HG02973 (cell line): Measurements from ENCODE around the gene PPIB.
"Not testable (repeated sequence)": the region's sequence is repeated elsewhere in the genome, so short reads cannot be mapped to it uniquely, and the experiment has no call there.

ENCODE experiments used
- ATAC-seq: cut with Tn5 transposase; IDR thresholded peaks from one replicate; pipeline ENCODE4 v1.9.1; 2021; ENCODE audit warnings: moderate library complexity; ENCODE audit not compliant: unreplicated experiment

The PPIB gene

GRCh38 chr15:64141798-64142512, 20.9 kb downstream of the PPIB start:
- no peak for ATAC-seq

GRCh38 chr15:64138331-64138941, 24.4 kb downstream of the PPIB start:
- no peak for ATAC-seq

GRCh38 chr15:64137226-64137833, 25.5 kb downstream of the PPIB start:
- no peak for ATAC-seq

- no peak for ATAC-seq
Measured at GRCh38 chr15:64136347-64136746, 26.5 kb downstream of the PPIB start.

- ATAC-seq: no peak
Measured at GRCh38 chr15:64134345-64134829, 28.4 kb downstream of the PPIB start.

GRCh38 chr15:64133623-64134344, 29.0 kb downstream of the PPIB start:
- ATAC-seq: no peak

- ATAC-seq: no peak
Measured at GRCh38 chr15:64132217-64132616, 30.6 kb downstream of the PPIB start.

- ATAC-seq: no peak
Measured at GRCh38 chr15:64131547-64131946, 31.3 kb downstream of the PPIB start.

GRCh38 chr15:64130159-64130558, 32.7 kb downstream of the PPIB start:
- ATAC-seq: no peak

GRCh38 chr15:64127521-64128270, 35.1 kb downstream of the PPIB start:
- ATAC-seq: no peak

- ATAC-seq: no peak
Measured at GRCh38 chr15:64125978-64126377, 36.8 kb downstream of the PPIB start.

- no peak for ATAC-seq
Measured at GRCh38 chr15:64122936-64123351, 39.9 kb downstream of the PPIB start.

- ATAC-seq: no peak
Measured at GRCh38 chr15:64122444-64122843, 40.4 kb downstream of the PPIB start.

GRCh38 chr15:64121614-64122013, 41.2 kb downstream of the PPIB start:
- ATAC-seq: no peak

GRCh38 chr15:64120322-64120721, 42.5 kb downstream of the PPIB start:
- not testable (repeated sequence) for ATAC-seq

- ATAC-seq: no peak
Measured at GRCh38 chr15:64117759-64118487, 44.9 kb downstream of the PPIB start.

GRCh38 chr15:64112904-64113303, 49.9 kb downstream of the PPIB start:
- peak; percentile 58 for ATAC-seq

GRCh38 chr15:64112073-64112772, 50.6 kb downstream of the PPIB start:
- ATAC-seq: no peak

- ATAC-seq: no peak
Measured at GRCh38 chr15:64111679-64112050, 51.2 kb downstream of the PPIB start.
